ENCODE data around the gene PCDHGA6.
A peak's percentile ranks its signal among the peaks of the same experiment; 100 is the strongest.
"Not testable (repeated sequence)": the region's sequence is repeated elsewhere in the genome, so short reads cannot be mapped to it uniquely, and the experiment has no call there.

The PCDHGA6 gene

DNA sequence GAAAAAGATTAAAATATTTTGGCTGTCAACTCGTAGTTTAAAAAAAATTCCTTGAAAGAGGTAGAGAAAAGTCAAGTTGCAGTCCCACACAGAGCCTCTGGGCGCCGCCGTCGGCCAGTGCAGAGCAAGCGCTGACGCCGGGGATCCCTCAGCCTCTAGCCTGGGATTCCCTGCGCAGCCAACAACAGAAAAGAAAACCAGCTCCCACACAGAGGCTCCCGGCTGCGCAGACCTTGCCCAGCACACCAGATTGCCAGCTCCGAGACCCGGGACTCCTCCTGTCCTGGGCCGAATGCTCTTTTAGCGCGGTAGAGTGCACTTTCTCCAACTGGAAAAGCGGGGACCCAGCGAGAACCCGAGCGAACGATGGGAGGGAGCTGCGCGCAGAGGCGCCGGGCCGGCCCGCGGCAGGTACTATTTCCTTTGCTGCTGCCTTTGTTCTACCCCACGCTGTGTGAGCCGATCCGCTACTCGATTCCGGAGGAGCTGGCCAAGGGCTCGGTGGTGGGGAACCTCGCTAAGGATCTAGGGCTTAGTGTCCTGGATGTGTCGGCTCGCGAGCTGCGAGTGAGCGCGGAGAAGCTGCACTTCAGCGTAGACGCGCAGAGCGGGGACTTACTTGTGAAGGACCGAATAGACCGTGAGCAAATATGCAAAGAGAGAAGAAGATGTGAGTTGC lies 43.9 kb downstream of the PCDHGA6 start, which contains the start of gene PCDHGB7:
Gene PCDHGB7 (plus strand): TSS at position 184 of the 679 bp plus-strand sequence. CDS start 183 bp downstream, at position 367.
- Histone ChIP-seq H3K4me3 (replicated peaks; ENCODE audit: insufficient read depth, low read length) (peak within 1 kb of the TSS; percentile 51), H3K27me3 (ENCODE audit: insufficient read depth, poor library complexity, severe bottlenecking) (peaks cover 12% of the 10 kb centered on the region)
- TF ChIP-seq, protein P1, sequence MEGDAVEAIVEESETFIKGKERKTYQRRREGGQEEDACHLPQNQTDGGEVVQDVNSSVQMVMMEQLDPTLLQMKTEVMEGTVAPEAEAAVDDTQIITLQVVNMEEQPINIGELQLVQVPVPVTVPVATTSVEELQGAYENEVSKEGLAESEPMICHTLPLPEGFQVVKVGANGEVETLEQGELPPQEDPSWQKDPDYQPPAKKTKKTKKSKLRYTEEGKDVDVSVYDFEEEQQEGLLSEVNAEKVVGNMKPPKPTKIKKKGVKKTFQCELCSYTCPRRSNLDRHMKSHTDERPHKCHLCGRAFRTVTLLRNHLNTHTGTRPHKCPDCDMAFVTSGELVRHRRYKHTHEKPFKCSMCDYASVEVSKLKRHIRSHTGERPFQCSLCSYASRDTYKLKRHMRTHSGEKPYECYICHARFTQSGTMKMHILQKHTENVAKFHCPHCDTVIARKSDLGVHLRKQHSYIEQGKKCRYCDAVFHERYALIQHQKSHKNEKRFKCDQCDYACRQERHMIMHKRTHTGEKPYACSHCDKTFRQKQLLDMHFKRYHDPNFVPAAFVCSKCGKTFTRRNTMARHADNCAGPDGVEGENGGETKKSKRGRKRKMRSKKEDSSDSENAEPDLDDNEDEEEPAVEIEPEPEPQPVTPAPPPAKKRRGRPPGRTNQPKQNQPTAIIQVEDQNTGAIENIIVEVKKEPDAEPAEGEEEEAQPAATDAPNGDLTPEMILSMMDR (IDR thresholded peaks at IDR 0.05; ENCODE audit: insufficient read depth, low read length), result peak; percentile 75
- DNase-seq (ENCODE audit: low read depth in 1 of 2, low spot score in 1 of 2), result peak in 1 of 2 experiments; percentile 79
- not testable (repeated sequence) for H3K27ac ChIP-seq (replicated peaks)

DNA sequence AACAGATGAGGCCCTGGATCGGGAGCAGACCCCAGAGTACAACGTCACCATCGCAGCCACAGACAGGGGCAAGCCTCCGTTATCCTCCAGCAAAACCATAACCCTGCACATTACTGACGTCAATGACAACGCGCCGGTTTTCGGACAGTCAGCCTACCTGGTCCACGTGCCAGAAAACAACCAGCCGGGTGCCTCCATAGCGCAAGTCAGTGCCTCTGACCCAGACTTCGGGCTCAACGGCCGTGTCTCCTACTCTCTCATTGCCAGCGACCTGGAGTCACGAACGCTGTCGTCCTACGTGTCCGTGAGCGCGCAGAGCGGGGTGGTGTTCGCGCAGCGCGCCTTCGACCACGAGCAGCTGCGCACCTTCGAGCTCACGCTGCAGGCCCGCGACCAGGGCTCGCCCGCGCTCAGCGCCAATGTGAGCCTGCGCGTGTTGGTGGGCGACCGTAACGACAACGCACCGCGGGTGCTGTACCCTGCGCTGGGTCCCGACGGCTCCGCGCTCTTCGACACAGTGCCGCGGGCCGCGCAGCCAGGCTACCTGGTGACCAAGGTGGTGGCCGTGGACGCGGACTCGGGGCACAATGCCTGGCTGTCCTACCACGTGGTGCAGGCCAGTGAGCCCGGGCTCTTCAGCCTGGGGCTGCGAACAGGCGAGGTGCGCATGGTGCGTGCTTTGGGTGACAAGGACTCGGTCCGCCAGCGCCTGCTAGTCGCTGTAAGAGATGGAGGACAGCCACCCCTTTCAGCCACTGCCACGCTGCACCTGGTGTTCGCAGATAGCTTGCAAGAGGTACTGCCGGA lies 45.6 kb downstream of the PCDHGA6 start:
- no peak for DNase-seq (ENCODE audit: low read depth in 1 of 2, low spot score in 1 of 2)
- no peak overlapping the region for H3K4me3 ChIP-seq (replicated peaks; ENCODE audit: insufficient read depth, low read length)
- TF ChIP-seq, protein P2, sequence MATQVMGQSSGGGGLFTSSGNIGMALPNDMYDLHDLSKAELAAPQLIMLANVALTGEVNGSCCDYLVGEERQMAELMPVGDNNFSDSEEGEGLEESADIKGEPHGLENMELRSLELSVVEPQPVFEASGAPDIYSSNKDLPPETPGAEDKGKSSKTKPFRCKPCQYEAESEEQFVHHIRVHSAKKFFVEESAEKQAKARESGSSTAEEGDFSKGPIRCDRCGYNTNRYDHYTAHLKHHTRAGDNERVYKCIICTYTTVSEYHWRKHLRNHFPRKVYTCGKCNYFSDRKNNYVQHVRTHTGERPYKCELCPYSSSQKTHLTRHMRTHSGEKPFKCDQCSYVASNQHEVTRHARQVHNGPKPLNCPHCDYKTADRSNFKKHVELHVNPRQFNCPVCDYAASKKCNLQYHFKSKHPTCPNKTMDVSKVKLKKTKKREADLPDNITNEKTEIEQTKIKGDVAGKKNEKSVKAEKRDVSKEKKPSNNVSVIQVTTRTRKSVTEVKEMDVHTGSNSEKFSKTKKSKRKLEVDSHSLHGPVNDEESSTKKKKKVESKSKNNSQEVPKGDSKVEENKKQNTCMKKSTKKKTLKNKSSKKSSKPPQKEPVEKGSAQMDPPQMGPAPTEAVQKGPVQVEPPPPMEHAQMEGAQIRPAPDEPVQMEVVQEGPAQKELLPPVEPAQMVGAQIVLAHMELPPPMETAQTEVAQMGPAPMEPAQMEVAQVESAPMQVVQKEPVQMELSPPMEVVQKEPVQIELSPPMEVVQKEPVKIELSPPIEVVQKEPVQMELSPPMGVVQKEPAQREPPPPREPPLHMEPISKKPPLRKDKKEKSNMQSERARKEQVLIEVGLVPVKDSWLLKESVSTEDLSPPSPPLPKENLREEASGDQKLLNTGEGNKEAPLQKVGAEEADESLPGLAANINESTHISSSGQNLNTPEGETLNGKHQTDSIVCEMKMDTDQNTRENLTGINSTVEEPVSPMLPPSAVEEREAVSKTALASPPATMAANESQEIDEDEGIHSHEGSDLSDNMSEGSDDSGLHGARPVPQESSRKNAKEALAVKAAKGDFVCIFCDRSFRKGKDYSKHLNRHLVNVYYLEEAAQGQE (IDR thresholded peaks at IDR 0.05; ENCODE audit: insufficient replicate concordance, low read depth), result no peak
- TF ChIP-seq POLR2AphosphoS5 (IDR thresholded peaks at IDR 0.05; ENCODE audit: low read depth) (no peak), SPI1 (IDR thresholded peaks at IDR 0.05; ENCODE audit: borderline replicate concordance, low read depth) (no peak), GABPA (IDR thresholded peaks at IDR 0.05; ENCODE audit: low read depth) (no peak)
- TF ChIP-seq, protein P1 (IDR thresholded peaks at IDR 0.05; ENCODE audit: insufficient read depth, low read length), result no peak
- no peak overlapping the region for H3K27ac ChIP-seq (replicated peaks)
- H3K27me3 ChIP-seq (ENCODE audit: insufficient read depth, poor library complexity, severe bottlenecking), result peaks cover 9% of the 10 kb centered on the region

DNA sequence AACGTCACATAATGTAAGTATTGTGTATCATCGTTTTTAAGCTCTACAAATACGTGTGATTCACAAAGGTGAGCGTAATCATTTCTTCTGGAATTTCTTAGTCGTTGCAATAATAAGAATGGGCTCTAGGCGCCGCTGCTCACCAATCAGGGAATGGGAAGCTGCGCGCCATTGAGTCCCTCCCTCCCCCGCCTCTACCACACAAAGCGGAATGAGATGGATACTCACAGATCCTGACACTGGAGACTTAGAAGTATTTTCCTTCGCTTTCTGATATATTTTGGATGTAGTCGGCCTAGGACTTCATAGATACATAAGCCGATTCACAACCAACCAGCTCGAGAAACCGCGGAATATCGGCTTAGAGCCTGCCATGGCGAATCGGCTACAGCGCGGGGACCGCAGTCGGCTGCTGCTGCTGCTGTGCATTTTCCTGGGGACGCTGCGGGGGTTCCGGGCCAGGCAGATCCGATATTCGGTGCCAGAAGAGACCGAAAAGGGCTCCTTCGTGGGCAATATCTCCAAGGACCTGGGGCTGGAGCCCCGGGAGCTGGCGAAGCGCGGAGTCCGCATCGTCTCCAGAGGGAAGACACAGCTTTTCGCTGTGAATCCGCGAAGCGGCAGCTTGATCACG lies 47.3 kb downstream of the PCDHGA6 start, which contains the start of gene PCDHGA11:
Gene PCDHGA11 (plus strand): TSS at position 197 of the 634 bp plus-strand sequence. CDS start 177 bp downstream, at position 374.
- Histone ChIP-seq H3K27me3 (ENCODE audit: insufficient read depth, poor library complexity, severe bottlenecking) (peaks cover 13% of the 10 kb centered on the region), H3K4me3 (replicated peaks; ENCODE audit: insufficient read depth, low read length) (peak within 1 kb of the TSS; percentile 69), H3K27ac (replicated peaks) (no peak within 1 kb of the TSS)
- peak in 1 of 2 experiments; percentile 68 for DNase-seq (ENCODE audit: low read depth in 1 of 2, low spot score in 1 of 2)
- no peak for TF ChIP-seq GABPA (IDR thresholded peaks at IDR 0.05; ENCODE audit: low read depth)
- TF ChIP-seq, protein P1 (IDR thresholded peaks at IDR 0.05; ENCODE audit: insufficient read depth, low read length), result peak; percentile 60
- no peak for TF ChIP-seq POLR2AphosphoS5 (IDR thresholded peaks at IDR 0.05; ENCODE audit: low read depth)

DNA sequence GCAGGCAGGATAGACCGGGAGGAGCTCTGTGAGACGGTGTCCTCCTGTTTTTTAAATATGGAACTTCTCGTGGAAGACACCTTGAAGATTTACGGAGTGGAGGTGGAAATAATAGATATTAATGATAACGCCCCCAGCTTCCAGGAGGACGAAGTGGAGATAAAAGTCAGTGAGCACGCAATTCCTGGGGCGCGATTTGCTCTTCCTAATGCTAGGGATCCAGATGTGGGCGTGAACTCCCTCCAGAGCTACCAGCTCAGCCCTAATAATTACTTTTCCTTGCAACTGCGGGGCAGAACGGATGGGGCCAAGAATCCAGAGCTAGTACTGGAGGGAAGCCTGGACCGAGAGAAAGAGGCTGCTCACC lies 47.8 kb downstream of the PCDHGA6 start:
- peak overlapping the region; percentile 69 for H3K4me3 ChIP-seq (replicated peaks; ENCODE audit: insufficient read depth, low read length)
- TF ChIP-seq GABPA (IDR thresholded peaks at IDR 0.05; ENCODE audit: low read depth) (no peak), SPI1 (IDR thresholded peaks at IDR 0.05; ENCODE audit: borderline replicate concordance, low read depth) (no peak), POLR2AphosphoS5 (IDR thresholded peaks at IDR 0.05; ENCODE audit: low read depth) (no peak)
- TF ChIP-seq, protein P2 (IDR thresholded peaks at IDR 0.05; ENCODE audit: insufficient replicate concordance, low read depth), result no peak
- TF ChIP-seq, protein P1 (IDR thresholded peaks at IDR 0.05; ENCODE audit: insufficient read depth, low read length), result no peak
- no peak overlapping the region for H3K27ac ChIP-seq (replicated peaks)
- H3K27me3 ChIP-seq (ENCODE audit: insufficient read depth, poor library complexity, severe bottlenecking), result peaks cover 13% of the 10 kb centered on the region
- DNase-seq (ENCODE audit: low read depth in 1 of 2, low spot score in 1 of 2), result no peak

All from HL-60 (cell line).